ENCODE results near the gene AOPEP.
A peak's percentile ranks its signal among the peaks of the same experiment; 100 is the strongest.
"Not testable (repeated sequence)": the region's sequence is repeated elsewhere in the genome, so short reads cannot be mapped to it uniquely, and the experiment has no call there.

AOPEP gene

DNA sequence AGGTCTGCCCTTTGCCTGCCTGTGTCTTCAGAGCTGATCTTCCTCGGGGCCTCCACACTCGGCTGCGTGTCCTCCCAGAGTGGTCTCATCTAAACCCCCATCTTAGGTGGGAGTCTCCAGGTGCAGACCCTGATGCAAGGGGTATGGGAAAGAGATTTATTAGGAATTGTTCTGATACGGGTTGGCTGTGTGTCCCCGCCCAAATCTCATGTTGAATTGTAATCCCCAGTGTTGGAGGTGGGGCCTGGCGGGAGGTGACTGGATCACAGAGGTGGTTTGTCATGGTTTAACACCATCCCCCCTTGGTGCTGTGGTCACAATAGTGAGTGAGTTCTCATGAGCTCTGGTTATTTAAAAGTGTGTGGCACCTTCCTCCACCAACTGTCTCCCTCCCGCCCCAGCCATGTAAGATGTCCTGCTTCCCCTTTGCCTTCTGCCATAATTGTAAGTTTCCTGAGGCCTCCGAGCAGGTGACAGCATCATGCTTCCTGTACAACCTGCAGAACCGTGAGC lies 208.4 kb downstream of the AOPEP start:
- no peak for DNase-seq (ENCODE audit: low spot score)

DNA sequence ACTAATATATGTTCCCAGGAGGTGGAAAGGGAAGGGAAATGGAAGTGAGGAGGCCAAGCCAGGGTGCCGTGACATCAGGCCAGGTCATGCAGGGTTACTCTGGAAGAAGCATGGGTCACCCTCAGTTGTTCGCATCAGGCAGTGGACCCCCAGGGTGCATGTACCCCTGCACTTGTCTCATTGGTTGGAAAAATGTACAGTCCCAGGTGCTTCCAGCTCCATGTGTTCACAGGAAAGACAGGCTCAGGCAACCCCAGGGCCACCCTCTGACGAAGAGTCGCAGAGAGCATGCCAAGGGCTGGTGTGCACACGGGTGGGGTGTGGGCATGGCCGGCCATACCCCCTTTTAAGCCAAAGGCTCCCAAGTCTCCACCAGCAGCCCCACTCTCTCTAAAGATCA lies 208.9 kb downstream of the AOPEP start:
- DNase-seq (ENCODE audit: low spot score): no peak

DNA sequence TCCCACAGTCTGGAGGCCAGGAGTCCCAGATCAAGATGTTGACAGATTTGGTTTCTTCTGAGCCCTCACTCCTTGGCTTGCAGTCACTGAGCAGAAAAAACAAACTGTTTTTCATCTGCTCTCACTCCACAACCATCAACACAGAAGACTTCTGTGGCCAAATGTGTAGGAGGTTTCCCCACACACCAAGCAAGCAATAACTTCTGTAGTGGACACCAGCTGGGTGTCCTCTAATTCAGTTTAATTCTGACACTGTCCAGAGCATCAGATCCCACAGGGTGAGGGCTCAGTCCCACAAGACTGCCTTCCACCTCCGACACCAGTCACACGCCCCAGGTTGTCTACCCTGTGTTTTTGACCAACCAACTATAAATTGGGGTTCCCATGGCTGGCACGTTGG lies 209.9 kb downstream of the AOPEP start:
- no peak for DNase-seq (ENCODE audit: low spot score)

DNA sequence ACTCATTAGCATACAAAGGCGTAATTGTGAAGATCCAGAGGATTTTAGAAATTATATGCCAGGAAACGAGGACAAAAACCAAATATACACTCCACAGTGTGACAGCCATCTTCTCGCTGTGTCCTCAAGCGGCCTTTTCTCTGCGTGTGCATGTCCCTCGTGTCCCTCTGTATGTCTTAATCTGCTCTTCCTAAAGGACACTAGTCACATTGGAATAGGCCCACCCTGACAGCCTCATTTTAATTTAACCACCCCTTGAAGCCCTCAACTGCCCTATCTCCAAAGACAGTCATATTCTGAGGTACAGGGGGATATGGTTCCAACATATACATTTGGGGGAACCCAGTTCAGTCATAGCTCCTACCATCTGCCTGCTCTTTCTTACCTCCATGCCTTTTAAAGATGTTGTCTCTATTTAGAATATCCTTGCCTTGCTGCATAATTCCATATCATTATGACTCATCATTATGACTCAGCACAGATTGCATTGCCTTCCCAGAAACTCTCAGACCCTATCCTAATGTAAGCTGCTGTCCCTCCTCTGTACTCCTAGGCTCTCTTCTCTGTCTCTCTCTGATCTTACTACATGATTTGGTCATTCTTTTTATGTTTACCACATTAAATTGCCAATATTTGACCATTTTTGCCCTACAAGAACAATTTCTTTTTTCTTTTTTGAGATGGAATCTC lies 210.9 kb downstream of the AOPEP start:
- no peak for DNase-seq (ENCODE audit: low spot score)

DNA sequence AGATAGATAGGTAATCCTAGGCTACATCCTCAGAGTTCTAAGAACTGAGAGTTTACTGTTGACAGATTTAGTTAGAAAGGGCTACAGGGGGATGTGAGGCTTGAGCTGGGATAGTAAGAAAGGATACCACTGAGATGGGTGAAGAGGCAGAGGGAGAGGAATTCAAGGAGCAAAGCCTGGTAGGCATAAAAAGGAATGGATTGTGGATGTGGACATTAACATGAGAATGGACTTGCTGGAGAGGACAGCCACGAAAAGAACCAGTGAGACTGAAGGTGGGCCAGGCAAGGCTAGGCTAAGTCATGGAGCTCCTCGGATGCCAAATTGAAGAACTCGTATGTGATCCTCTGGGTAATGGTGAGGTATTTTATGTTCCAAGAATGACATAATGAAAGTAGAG lies 211.9 kb downstream of the AOPEP start:
- no peak for DNase-seq (ENCODE audit: low spot score)

DNA sequence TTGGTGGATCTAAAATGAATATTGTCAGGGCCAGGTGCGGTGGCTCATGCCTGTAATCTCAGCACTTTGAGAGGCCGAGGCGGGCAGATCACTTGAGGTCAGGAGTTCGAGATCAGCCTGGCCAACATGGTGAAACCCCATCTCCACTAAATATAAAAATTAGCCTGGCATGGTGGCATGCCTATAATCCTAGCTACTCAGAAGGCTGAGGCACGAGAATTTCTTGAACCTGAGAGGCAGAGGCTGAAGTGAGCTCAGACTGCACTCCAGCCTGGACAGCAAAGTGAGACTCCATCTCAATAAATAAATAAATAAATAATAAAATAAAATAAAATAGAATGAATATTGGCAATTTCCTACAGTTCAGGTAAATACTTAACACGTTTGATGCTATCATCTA lies 213.8 kb downstream of the AOPEP start:
- DNase-seq (ENCODE audit: low spot score): not testable (repeated sequence)

DNA sequence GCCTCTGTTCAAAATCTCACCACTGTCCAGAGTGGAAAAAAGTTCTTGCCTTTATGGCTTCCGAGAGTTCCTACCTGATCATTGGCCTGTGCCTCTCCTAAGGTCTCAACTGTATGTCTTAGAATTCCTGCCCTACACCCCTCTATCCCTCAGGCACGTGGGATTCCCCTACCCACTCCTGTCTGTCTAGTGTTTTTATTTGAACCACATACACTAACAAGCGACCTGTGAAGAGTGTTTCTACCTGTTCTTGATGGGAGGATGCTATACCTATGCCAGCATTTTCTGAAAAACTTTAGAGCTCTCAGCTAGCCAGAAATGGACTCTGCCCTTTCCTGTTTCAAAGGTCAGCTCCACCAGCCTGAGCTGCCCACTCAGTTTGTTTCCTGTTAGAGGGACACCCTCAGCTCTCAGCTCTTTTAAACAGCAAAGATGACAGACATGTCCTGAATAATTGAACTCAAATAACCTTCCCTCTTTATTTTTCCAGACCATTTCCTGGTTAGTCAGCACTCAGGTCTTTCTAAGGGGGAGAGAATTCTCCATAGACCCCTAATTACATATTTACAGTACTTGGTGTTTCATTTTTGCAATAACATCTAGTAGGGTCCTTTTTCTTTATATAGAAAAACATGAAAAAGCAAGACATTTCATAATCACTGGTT lies 214.8 kb downstream of the AOPEP start:
- peak; percentile 59 for DNase-seq (ENCODE audit: low spot score)

DNA sequence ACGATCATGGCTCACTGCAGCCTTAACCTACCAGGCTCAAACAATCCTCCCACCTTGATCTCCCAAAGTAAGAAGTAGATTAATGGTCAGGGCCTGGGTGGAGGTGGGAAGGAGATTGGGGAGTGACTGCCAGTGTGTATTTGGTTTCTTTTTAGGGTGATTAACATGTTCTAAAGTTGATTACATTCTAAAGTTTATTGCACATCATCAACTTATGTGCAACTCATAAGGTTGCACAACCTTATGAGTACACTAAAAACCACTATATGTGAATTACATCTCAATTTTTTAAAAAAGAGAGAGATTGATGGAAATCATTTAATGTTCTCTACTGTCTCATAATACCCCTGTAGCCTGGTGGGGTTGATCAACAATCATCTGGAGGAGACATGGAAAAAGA lies 218.1 kb downstream of the AOPEP start:
- no peak for DNase-seq (ENCODE audit: low spot score)

DNA sequence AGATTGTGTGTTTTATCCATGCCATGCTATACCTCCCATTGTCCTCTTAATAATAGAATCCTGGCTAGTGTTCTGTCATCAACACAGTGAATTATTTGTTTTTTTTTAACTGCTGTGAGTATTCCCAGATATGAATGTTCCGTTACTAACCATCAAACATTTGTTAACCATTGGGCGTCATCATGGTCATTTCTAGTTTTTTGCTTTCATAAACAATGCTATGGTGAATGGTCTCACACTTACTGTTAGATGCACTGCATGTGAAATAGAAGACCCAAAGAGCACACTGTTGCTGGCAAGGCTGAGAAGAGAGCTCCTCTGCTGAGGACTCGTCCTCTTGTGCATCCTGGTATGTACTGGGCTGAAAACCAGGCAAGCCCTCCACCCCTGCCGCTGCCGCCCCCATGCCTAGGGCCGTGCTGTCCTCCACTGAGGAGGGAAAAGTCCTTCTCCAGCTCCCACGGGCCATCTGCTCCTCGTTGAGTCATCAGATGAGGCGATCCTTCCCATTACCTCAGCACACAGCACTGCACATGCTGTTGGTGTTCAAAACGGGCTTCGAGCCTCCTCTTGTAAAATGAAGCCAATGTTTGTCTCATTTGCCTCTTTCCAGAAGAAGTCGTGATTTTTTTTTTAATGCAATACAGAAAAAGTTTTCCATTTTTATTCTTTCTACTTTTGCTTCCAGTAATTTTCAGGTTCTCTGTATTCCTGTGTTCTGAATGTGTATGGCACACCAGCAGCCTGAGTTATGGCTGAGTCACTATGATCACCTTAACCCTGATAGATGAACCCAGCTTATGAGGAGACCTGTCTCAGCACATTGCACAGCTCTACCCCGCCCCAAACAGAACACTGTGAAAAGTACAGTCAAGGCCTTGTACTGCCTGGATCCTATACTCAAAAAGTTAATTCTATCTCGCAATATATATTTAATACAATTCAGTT lies 219.0 kb downstream of the AOPEP start:
- no peak for DNase-seq (ENCODE audit: low spot score)

DNA sequence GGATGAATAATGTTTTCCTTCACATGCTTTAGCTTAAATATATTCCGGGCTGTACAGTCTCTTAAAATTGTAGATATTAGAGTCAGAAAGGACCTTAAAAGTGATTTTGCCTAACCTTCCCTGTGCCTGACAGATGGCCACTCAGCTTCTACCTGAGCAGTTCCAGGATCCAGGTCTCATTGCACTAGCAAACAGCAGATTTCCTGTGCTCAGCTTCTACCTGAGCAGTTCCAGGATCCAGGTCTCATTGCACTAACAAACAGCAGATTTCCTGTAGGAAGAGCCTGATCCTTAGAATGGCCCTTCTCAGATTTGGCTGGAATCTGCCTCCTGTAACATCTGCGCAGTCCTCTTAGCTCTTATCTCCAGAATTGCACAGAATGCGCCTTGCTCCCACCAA lies 219.8 kb downstream of the AOPEP start:
- no peak for DNase-seq (ENCODE audit: low spot score)

DNA sequence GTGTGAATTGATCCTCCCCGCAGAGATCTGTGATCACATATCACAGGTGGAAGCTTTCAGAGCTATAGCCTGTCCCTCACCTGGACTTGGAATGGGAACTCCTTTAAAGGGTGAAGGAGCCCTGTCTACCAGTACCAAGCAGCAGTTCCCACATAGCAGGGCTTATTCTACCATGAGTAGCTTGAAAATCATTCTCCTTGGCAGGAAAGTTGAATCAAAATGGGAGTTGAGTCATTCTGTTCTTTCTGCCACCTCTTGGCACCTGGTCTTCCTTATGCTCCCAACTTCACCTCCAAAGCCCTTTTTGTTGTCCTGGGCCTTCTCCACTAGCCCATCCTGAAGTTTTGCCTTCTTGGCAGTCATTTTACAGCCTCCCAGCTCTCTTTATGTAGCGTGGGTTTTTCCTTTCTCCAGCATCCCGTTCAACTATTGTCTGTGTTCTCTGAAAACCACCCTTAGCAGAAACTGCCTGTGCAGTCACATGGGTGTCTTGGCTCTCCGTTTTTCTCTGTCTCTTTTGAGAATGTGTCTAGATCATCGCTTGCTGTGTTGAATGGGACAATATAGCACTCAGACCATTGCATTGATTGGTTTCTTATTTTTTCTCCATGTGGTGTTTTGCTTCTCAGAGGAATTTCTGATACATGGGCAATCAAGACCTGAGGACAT lies 222.2 kb downstream of the AOPEP start:
- no peak for DNase-seq (ENCODE audit: low spot score)

DNA sequence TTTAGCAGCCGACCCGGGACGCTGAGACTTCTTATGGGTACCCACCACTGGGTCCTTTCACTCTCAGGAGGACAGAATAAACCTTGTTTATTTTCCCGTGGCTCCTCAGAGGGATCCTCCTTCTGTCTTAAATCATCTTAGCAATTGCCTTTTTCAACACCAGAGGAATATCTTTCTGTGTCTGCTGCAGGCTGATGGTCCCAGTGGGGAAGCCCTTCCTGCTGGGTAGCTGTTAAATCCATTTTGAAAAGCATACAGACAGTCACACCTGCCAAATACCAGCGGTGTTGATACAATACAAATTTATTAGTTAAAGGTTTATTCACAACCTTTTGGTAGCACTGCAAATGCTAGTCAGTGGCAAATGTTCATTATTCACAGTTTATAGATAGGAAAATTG lies 222.9 kb downstream of the AOPEP start:
- no peak for DNase-seq (ENCODE audit: low spot score)

DNA sequence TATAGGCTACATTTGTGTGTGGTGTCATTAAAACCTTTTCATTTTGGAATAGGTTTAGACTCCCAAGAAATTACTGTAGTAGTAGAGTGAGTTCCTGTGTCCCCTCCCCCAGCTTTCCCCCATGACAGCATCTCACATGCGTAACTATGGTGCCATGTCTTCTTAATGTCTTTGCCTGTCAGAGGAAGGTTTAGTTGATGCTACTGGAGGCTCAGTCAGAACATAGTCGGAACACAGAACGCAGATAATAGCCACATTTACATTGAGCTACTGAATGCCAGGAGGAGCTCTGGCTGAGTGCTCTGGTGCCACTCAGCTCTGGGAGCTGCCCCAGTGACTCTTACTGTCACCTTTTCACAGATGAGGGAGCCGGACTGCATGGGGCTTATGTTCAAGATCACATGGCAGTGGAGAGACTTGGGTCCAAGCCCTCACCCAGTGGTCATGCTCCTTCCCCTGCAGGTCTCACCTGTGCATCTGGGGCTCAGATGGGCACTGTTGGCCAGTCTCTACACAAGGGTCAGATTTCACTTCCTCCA lies 223.6 kb downstream of the AOPEP start:
- no peak for DNase-seq (ENCODE audit: low spot score)

DNA sequence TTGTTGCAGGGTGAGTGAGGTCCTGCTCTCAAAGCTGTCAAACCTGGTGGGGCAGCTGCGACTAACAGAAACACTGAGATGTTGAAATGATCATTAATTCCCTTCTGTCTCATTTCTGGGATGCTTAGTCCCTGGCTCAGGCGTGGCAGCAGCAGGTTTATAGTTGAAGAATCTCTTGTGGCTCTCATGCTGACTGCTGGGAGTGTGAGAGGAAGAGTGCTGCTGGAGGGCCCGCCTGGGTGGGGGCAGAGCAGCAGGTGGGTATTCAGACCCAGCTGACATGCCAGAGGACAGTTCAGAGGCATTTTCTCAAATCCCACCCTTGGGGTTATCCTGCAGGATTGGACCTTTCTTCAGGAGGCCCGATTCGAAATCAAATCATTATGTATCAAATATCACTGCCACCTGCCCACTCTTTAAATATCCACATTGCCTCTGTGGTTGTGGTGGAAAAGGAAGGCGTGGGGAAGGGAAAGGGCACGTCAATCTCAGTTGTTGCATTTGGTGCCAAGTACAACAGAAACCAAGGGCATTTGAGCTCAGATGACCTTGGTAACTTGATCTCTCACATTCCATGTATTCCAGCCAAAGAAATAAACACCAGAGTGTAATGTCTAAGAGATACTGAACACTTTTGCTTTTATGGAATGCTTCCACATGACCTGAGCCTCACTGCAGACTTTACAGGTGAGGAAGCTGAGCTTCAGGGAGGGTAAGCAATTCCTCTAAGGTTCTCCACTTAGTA lies 224.3 kb downstream of the AOPEP start:
- DNase-seq (ENCODE audit: low spot score): peak; percentile 36

DNA sequence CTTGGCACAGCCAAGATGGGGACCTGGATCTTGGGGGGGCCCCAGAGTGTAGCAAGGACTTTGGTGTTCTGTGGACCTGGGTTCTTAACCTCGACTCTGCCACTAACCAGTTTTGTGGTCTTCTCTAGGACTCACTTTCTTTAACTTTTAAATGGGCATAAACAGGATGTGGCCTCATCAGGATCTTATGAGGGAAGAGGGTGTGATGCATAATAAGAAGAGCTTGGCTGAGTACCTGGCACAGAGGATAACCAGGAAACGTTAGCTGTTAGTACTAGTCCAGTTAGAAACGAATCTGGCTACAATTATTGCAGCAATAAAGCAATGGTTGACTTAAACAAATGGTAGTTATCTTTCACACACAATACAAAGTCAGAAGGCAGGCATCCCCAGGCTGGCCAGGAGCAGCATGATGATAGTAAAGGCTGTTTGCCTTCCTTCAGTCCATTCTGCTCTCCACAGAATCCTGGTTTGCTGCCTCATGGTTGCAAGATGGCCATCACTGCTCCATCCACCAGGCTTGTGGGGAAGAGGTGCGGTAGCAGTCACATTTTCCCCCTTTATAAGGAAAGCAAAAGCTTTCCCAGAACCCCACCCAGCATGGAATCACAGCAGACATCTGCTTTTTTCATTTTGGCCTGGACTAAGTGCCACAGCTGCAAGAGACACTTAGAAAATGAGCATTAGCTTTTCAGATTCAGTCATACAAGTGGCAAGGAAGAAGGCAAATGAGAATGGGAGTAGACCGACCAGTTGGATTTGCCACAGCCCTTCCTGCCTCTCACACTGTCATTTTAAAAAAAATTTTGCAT lies 225.0 kb downstream of the AOPEP start:
- no peak for DNase-seq (ENCODE audit: low spot score)

DNA sequence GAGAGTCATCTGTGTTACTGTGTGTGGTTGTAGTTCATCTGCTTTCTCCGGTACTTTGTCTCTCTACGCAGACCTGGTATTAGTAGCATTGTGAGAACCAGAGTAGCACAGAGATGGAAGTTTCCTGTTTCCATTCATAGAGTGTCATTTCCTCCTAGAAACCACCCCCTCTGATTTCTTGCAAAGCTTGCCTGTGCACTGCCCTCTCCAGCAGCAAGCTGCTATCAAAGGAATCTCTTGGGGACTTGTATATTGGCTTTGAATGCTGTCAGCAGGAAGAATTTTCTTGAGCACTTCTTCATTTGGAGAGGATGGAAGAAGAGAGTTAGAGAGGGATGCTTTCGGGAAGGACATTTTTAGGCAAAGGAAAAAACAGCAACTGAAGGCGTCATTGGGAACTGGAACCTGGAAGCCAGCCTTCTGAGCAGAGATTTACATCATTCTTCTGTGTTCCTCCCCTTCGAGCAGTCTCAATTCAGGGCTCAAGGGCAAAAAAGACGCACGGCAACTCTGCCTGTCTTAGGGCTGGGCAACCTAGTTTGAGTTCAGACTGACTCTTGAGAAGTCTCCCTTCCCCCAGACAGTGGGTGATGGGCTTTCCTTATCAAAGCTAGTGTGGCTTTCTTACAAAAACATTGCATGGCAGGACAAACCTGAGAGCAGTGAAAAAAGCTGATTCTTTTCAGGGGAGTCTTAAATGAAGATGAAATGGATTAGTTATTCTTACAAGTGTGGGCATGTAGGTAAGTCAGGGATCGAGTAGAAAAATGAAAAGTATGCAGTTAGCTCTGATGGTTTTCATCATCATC lies 226.3 kb downstream of the AOPEP start:
- DNase-seq (ENCODE audit: low spot score): no peak

DNA sequence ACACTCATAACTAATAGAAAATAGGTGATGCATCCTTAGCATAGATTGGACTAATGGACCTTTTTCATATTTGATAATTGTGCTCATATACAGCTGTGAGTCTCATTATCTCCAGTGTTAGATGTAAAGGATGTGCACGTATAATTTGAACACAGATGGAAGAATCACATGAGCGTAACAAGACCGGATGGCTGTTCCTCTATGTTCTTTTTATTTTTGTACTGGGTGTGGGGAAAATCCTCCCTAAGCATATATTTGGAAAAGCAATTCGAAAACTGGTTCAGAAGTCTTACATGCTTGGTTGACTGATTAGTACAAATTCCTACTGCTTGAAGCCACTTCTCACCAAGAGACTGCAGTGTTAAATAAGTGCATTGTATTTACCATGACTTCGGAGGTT lies 230.2 kb downstream of the AOPEP start:
- no peak for DNase-seq (ENCODE audit: low spot score)

DNA sequence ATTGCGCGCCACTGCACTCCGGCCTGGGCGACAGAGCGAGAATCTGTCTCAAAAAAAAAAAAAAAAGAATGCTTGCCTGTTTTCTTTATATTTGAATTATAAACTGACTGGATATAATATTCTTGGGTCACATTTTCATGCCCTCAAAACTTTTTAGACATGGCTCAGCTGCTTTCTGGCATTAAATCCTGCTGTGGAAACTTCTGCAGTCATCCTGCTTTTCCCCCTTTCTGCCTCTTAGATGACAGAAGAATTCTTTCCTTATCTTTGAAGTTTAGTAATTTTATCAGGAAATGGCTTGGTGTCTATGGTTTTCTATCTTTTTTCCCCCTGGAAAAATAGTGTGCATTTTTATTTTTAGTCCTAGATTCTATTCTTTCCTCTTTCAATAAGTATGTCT lies 234.5 kb downstream of the AOPEP start:
- DNase-seq (ENCODE audit: low spot score): no peak

DNA sequence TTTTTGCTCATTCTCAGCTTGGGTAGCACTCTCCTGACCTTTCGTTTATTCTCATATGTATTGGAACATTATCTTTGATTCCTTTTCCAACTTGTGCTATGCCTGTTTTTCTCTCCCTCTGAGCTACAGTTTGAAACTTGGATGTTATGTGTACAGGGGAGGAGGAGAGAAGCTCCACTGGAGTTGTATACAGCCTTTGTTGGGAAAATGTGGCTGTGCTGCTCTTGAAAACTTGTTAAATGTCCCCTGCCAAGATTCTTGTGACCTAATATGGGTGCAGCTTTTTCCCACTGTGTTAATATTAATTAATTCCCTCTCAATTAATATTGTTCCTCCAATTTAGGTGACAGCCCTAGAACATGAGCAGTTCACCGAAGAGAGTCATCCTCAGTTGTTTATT lies 235.4 kb downstream of the AOPEP start:
- DNase-seq (ENCODE audit: low spot score): no peak
